Thoracic aorta (tissue), 2 donors: Measurements from ENCODE around the gene FBLN2. TPM values are rescaled to one million over a fixed set of nuclear protein-coding genes. Genes with fewer than 3 reads are reported as not detected.

ENCODE experiments used
- ATAC-seq: fragments of 150-250 bp; one replicate; pipeline ENCODE4 v1.8.0; 2017; ENCODE audit warnings: low read depth; ENCODE audit not compliant: insufficient number of reproducible peaks, low FRiP score
- DNase-seq: peaks from one replicate; pipeline ENCODE4 v3.0.0-alpha.2; 2020; ENCODE audit warnings: low spot score
- H3K27ac ChIP-seq, 2 donors: fragments of 200-600 bp; sonication (generic); 1 replicate in 1 of 2; 2 replicates in 1 of 2; pipeline ENCODE4 v1.5.1; 2016; ENCODE audit warnings: mild to moderate bottlenecking in 2 of 2, moderate library complexity in 2 of 2
- H3K27me3 ChIP-seq: fragments of 200-600 bp; sonication (generic); replicated peaks from 2 replicates; pipeline ENCODE4 v1.6.0; 2016; ENCODE audit warnings: mild to moderate bottlenecking; ENCODE audit not compliant: insufficient read depth
- H3K36me3 ChIP-seq: fragments of 200-600 bp; sonication (generic); one replicate; pipeline ENCODE4 v1.5.1; 2016
- H3K4me1 ChIP-seq, 2 donors: fragments of 200-600 bp; sonication (generic); 1 replicate in 1 of 2; 2 replicates in 1 of 2; pipeline versions ENCODE4 v1.5.1 to v1.6.0; 2016; ENCODE audit warnings: low read depth in 2 of 2, mild to moderate bottlenecking in 1 of 2; ENCODE audit not compliant: control insufficient read depth in 1 of 2
- H3K4me3 ChIP-seq: fragments of 200-600 bp; sonication (generic); 2 replicates; pipeline ENCODE4 v1.5.1; 2016; ENCODE audit warnings: mild to moderate bottlenecking
- H3K9me3 ChIP-seq: fragments of 200-600 bp; sonication (generic); 2 replicates; pipeline ENCODE4 v1.5.1; 2016
- total RNA-seq, 2 donors: library from RNA; depleted of rRNA; stranded (reverse); fragments of >200 nt; gene quantifications; one replicate each; pipeline versions ENCODE4 v1.1.0 to v1.2.3, GENCODE V29; 2016
- TF ChIP-seq, protein P1 (sequence below): fragments of 200-600 bp; sonication (generic); IDR thresholded peaks from one replicate; pipeline ENCODE4 v1.5.1; 2019; ENCODE audit warnings: antibody characterized with exemption

The FBLN2 gene
- total RNA-seq, 2 donors from 2014 or later: 233 to 328 TPM

GRCh38 chr3:13626396-13626795, 77.5 kb downstream of the FBLN2 start:
- Histone ChIP-seq H3K4me1 (no peaks in the 10 kb centered on the region), H3K36me3 (no peaks in the 10 kb centered on the region), H3K9me3 (no peaks in the 10 kb centered on the region), H3K27me3 (no peaks in the 10 kb centered on the region), H3K27ac (no peak overlapping the region), H3K4me3 (no peak overlapping the region)
- ATAC-seq: no peak
- TF ChIP-seq, protein P1, sequence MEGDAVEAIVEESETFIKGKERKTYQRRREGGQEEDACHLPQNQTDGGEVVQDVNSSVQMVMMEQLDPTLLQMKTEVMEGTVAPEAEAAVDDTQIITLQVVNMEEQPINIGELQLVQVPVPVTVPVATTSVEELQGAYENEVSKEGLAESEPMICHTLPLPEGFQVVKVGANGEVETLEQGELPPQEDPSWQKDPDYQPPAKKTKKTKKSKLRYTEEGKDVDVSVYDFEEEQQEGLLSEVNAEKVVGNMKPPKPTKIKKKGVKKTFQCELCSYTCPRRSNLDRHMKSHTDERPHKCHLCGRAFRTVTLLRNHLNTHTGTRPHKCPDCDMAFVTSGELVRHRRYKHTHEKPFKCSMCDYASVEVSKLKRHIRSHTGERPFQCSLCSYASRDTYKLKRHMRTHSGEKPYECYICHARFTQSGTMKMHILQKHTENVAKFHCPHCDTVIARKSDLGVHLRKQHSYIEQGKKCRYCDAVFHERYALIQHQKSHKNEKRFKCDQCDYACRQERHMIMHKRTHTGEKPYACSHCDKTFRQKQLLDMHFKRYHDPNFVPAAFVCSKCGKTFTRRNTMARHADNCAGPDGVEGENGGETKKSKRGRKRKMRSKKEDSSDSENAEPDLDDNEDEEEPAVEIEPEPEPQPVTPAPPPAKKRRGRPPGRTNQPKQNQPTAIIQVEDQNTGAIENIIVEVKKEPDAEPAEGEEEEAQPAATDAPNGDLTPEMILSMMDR: no peak
- DNase-seq: no peak

- ATAC-seq: no peak
- H3K36me3 ChIP-seq: no peaks in the 10 kb centered on the region
- TF ChIP-seq, protein P1: no peak
These were observed 78.1 kb downstream of the FBLN2 start for GRCh38 chr3:13626915-13627460.

GRCh38 chr3:13627681-13628080, 78.8 kb downstream of the FBLN2 start:
- TF ChIP-seq, protein P1: no peak
- no peaks in the 10 kb centered on the region for H3K4me1 ChIP-seq
- no peaks in the 10 kb centered on the region for H3K27me3 ChIP-seq
- ATAC-seq (no peak), DNase-seq (no peak)
- no peaks in the 10 kb centered on the region for H3K36me3 ChIP-seq
- H3K9me3 ChIP-seq: no peaks in the 10 kb centered on the region
- H3K4me3 ChIP-seq: no peak overlapping the region
- H3K27ac ChIP-seq: no peak overlapping the region

More at GRCh38 chr3:13626915-13627460, 78.1 kb downstream of the FBLN2 start:
- Histone ChIP-seq H3K27me3 (no peaks in the 10 kb centered on the region), H3K27ac (no peak overlapping the region), H3K4me1 (no peaks in the 10 kb centered on the region), H3K4me3 (no peak overlapping the region), H3K9me3 (no peaks in the 10 kb centered on the region)
- DNase-seq: no peak

GRCh38 chr3:13628432-13628831, 79.5 kb downstream of the FBLN2 start:
- no peak overlapping the region for H3K4me3 ChIP-seq
- H3K27ac ChIP-seq: no peak overlapping the region
- TF ChIP-seq, protein P1: no peak
- no peaks in the 10 kb centered on the region for H3K36me3 ChIP-seq
- H3K4me1 ChIP-seq: no peaks in the 10 kb centered on the region
- H3K9me3 ChIP-seq: no peaks in the 10 kb centered on the region
- H3K27me3 ChIP-seq: no peaks in the 10 kb centered on the region
- DNase-seq: no peak
- ATAC-seq: no peak

- no peaks in the 10 kb centered on the region for H3K36me3 ChIP-seq
- ATAC-seq: no peak
These were observed 80.1 kb downstream of the FBLN2 start for GRCh38 chr3:13628841-13629551.

More at GRCh38 chr3:13628841-13629551, 80.1 kb downstream of the FBLN2 start:
- Histone ChIP-seq H3K27ac (no peak overlapping the region), H3K27me3 (no peaks in the 10 kb centered on the region), H3K4me3 (no peak overlapping the region), H3K9me3 (no peaks in the 10 kb centered on the region), H3K4me1 (no peaks in the 10 kb centered on the region)
- TF ChIP-seq, protein P1: no peak
- no peak for DNase-seq
